ENCODE results near the gene SMTNL1. TPM values are rescaled to one million over a fixed set of nuclear protein-coding genes. Genes with fewer than 3 reads are reported as not detected.

SMTNL1 gene
- total and polyA plus RNA-seq, 9 of the 15 experiments (the other 6 are each of a cell fraction or from before 2014, with no cell fraction given): not detected

- TF ChIP-seq, protein P1, sequence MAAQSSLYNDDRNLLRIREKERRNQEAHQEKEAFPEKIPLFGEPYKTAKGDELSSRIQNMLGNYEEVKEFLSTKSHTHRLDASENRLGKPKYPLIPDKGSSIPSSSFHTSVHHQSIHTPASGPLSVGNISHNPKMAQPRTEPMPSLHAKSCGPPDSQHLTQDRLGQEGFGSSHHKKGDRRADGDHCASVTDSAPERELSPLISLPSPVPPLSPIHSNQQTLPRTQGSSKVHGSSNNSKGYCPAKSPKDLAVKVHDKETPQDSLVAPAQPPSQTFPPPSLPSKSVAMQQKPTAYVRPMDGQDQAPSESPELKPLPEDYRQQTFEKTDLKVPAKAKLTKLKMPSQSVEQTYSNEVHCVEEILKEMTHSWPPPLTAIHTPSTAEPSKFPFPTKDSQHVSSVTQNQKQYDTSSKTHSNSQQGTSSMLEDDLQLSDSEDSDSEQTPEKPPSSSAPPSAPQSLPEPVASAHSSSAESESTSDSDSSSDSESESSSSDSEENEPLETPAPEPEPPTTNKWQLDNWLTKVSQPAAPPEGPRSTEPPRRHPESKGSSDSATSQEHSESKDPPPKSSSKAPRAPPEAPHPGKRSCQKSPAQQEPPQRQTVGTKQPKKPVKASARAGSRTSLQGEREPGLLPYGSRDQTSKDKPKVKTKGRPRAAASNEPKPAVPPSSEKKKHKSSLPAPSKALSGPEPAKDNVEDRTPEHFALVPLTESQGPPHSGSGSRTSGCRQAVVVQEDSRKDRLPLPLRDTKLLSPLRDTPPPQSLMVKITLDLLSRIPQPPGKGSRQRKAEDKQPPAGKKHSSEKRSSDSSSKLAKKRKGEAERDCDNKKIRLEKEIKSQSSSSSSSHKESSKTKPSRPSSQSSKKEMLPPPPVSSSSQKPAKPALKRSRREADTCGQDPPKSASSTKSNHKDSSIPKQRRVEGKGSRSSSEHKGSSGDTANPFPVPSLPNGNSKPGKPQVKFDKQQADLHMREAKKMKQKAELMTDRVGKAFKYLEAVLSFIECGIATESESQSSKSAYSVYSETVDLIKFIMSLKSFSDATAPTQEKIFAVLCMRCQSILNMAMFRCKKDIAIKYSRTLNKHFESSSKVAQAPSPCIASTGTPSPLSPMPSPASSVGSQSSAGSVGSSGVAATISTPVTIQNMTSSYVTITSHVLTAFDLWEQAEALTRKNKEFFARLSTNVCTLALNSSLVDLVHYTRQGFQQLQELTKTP (IDR thresholded peaks at IDR 0.05; ENCODE audit: low read depth in 1 of 2, partially characterized antibody in 2 of 2): no peak
- TF ChIP-seq HDAC6 (IDR thresholded peaks at IDR 0.05; ENCODE audit: low read depth, low read length) (0 out of 2 replicates have a peak, but pooled peaks have one; percentile 9), MTA3 (IDR thresholded peaks at IDR 0.05; ENCODE audit: borderline replicate concordance) (peak; percentile 82; the same call in 1 of the 2 replicates), MLLT1 (IDR thresholded peaks at IDR 0.05) (no peak), NCOA2 (IDR thresholded peaks at IDR 0.05; ENCODE audit: partially characterized antibody in 2 of 2) (no peak), RBM17 (IDR thresholded peaks at IDR 0.05; ENCODE audit: borderline replicate concordance, low read depth, low read length) (no peak), ETS2 (tag; IDR thresholded peaks at IDR 0.05; ENCODE audit: borderline replicate concordance, poor library complexity, severe bottlenecking) (no peak), ADNP (tag; IDR thresholded peaks at IDR 0.05) (no peak), JUND (IDR thresholded peaks at IDR 0.05; ENCODE audit: borderline replicate concordance, low read depth, low read length) (no peak), JUND (tag; IDR thresholded peaks at IDR 0.05; ENCODE audit: borderline replicate concordance, low read depth, low read length) (0 out of 3 replicates have a peak, but pooled peaks have one; percentile 6), CTBP1 (IDR thresholded peaks at IDR 0.05; ENCODE audit: borderline replicate concordance) (peak; percentile 28; the same call in 1 of the 2 replicates), TCFL5 (CRISPR knock-in tag; conservative IDR thresholded peaks at IDR 0.05) (no peak), MAFG (tag; conservative IDR thresholded peaks at IDR 0.05) (no peak), NCOA1 (IDR thresholded peaks at IDR 0.05; ENCODE audit: low read depth) (no peak)
- TF ChIP-seq, protein P2, sequence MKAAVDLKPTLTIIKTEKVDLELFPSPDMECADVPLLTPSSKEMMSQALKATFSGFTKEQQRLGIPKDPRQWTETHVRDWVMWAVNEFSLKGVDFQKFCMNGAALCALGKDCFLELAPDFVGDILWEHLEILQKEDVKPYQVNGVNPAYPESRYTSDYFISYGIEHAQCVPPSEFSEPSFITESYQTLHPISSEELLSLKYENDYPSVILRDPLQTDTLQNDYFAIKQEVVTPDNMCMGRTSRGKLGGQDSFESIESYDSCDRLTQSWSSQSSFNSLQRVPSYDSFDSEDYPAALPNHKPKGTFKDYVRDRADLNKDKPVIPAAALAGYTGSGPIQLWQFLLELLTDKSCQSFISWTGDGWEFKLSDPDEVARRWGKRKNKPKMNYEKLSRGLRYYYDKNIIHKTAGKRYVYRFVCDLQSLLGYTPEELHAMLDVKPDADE (conservative IDR thresholded peaks at IDR 0.05; ENCODE audit: control insufficient read depth, low read depth, low read length): no peak; the same call in 1 of the 2 replicates
- TF ChIP-seq, protein P3, sequence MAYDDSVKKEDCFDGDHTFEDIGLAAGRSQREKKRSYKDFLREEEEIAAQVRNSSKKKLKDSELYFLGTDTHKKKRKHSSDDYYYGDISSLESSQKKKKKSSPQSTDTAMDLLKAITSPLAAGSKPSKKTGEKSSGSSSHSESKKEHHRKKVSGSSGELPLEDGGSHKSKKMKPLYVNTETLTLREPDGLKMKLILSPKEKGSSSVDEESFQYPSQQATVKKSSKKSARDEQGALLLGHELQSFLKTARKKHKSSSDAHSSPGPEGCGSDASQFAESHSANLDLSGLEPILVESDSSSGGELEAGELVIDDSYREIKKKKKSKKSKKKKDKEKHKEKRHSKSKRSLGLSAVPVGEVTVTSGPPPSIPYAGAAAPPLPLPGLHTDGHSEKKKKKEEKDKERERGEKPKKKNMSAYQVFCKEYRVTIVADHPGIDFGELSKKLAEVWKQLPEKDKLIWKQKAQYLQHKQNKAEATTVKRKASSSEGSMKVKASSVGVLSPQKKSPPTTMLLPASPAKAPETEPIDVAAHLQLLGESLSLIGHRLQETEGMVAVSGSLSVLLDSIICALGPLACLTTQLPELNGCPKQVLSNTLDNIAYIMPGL (CRISPR knock-in tag; IDR thresholded peaks at IDR 0.05): no peak
These were observed 21.9 kb upstream of the SMTNL1 start, which contains the start of gene SLC43A1 (continued) for GRCh38 chr11:57515332-57516060.

Data from K562 (cell line).